ENCODE data around the gene KDM4D.

GRCh38 chr11:94934362-94934761 lies 39.1 kb upstream of the KDM4D start:
- TF ChIP-seq, protein P1, sequence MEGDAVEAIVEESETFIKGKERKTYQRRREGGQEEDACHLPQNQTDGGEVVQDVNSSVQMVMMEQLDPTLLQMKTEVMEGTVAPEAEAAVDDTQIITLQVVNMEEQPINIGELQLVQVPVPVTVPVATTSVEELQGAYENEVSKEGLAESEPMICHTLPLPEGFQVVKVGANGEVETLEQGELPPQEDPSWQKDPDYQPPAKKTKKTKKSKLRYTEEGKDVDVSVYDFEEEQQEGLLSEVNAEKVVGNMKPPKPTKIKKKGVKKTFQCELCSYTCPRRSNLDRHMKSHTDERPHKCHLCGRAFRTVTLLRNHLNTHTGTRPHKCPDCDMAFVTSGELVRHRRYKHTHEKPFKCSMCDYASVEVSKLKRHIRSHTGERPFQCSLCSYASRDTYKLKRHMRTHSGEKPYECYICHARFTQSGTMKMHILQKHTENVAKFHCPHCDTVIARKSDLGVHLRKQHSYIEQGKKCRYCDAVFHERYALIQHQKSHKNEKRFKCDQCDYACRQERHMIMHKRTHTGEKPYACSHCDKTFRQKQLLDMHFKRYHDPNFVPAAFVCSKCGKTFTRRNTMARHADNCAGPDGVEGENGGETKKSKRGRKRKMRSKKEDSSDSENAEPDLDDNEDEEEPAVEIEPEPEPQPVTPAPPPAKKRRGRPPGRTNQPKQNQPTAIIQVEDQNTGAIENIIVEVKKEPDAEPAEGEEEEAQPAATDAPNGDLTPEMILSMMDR (IDR thresholded peaks at IDR 0.05): no peak
- no peak for TF ChIP-seq POLR2A (IDR thresholded peaks at IDR 0.05)

All from thyroid gland (tissue), 4 donors.